SKM-1 (cell line): Measurements from ENCODE around the gene METTL25B.

Experiments
- DNase-seq: peaks from one replicate; lab custom pipeline; 2025; ENCODE audit not compliant: unreplicated experiment; lab: John Stamatoyannopoulos, UW

The METTL25B gene

GRCh38 chr1:156700736-156701531 is 27.3 kb upstream of the METTL25B start:
- no peak for DNase-seq

GRCh38 chr1:156703336-156703735 is 24.9 kb upstream of the METTL25B start:
- no peak for DNase-seq

- DNase-seq: no peak
Observed at GRCh38 chr1:156703741-156704140, 24.5 kb upstream of the METTL25B start.

GRCh38 chr1:156704166-156704711 is 24.0 kb upstream of the METTL25B start:
- no peak for DNase-seq

GRCh38 chr1:156704930-156705320 is 23.3 kb upstream of the METTL25B start:
- DNase-seq: no peak

GRCh38 chr1:156705321-156705917 is 22.9 kb upstream of the METTL25B start, which contains the start of gene CRABP2:
CRABP2 (minus strand) TSS chr1:156705583; CDS start chr1:156705446, 137 bp downstream.
- no peak for DNase-seq

GRCh38 chr1:156705918-156706656 is 22.2 kb upstream of the METTL25B start:
- no peak for DNase-seq

- no peak for DNase-seq
Observed at GRCh38 chr1:156706657-156707416, 21.4 kb upstream of the METTL25B start.

- no peak for DNase-seq
Observed at GRCh38 chr1:156707417-156708217, 20.7 kb upstream of the METTL25B start.

- DNase-seq: no peak
Observed at GRCh38 chr1:156708218-156708661, 20.0 kb upstream of the METTL25B start.

- no peak for DNase-seq
Observed at GRCh38 chr1:156709031-156709430, 19.2 kb upstream of the METTL25B start.

- DNase-seq: no peak
Observed at GRCh38 chr1:156709757-156710489, 18.3 kb upstream of the METTL25B start.

GRCh38 chr1:156711011-156711817 is 17.1 kb upstream of the METTL25B start:
- DNase-seq: no peak

GRCh38 chr1:156712626-156713025 is 15.6 kb upstream of the METTL25B start:
- no peak for DNase-seq

GRCh38 chr1:156714830-156715229 is 13.4 kb upstream of the METTL25B start:
- no peak for DNase-seq

- no peak for DNase-seq
Observed at GRCh38 chr1:156717351-156717750, 10.9 kb upstream of the METTL25B start.

- DNase-seq: no peak
Observed at GRCh38 chr1:156721131-156721530, 7.1 kb upstream of the METTL25B start.

GRCh38 chr1:156721535-156721934 is 6.7 kb upstream of the METTL25B start:
- DNase-seq: no peak
